GM19397 (cell line): ENCODE results near the gene JOSD1.

Experiments used
- ATAC-seq: cut with Tn5 transposase; IDR thresholded peaks from one replicate; pipeline ENCODE4 v1.9.1; 2021; ENCODE audit warnings: mild to moderate bottlenecking, moderate library complexity; ENCODE audit not compliant: unreplicated experiment

The JOSD1 gene

GRCh38 chr22:38733724-38734381, 33.1 kb upstream of the JOSD1 start:
- ATAC-seq, result no peak

DNA sequence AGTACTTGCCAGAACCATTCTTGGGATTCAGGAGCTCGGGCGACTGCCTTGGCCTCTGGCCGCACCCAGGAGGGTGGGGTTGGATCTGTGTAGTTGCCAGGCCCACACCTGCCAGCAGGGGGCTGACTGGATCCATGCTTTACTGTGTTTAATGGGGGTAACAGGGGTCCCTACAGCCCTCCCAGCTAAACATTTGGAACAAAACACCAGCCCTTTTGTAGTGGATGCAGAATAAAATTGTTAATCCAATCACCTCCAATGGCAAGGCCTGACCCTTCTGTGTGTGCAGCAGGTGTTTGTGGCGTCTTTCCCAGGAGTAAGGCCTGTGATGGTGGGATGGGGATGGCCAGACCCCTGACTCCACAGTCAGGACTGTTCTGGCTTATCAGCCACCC, 32.6 kb upstream of the JOSD1 start:
- ATAC-seq, result no peak

DNA sequence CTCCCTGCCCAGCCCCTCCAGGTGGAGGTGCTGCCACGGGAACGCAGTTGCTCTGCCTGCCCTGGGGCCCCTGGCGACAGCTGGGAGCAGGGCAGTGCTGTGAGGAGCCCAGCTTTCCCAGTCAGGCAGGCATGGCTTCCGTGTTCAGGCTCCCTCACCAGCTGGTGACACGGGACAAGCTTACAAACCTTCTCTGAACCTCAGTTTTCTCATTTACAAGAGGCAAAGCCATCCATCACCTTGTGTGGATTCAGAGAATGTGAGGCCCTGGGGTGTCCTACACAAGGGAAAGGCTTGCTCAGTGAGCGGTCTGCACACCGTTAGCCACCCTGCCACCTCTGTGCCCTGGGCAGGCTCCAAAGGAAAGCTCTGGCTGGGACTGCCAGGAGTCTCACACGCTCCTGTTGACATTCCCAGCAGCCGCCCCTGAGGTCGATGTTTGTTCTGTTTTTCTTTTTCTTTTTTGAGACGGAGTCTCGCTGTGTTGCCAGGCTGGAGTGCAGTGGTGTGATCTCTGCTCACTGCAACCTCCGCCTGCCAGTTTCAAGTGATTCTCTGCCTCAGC, 31.6 kb upstream of the JOSD1 start:
- ATAC-seq, result no peak

GRCh38 chr22:38731703-38732161, 31.0 kb upstream of the JOSD1 start:
- no peak for ATAC-seq

DNA sequence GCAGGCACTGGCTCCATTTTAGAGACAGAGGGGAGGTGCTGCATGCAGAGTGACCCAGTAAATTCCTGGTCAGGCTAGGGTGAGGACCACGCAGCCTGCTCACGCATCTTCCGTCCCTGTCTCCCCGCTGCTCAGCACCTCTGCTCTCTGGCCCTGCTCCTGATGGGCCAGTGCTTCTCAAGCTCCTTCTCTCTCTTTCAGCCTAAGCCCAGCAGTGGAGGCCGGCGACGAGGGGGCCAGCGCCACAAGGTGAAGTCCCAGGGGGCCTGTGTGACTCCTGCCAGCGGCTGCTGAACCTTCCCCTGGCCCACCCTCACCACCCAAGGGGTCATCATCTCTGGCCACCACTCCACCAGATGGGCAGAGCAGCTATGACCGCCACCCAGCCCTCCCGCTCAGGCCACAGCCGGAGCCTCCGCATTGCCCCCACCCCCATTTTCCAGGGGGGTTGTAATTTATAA, 29.7 kb upstream of the JOSD1 start:
- no peak for ATAC-seq

- ATAC-seq, result no peak
Measured at GRCh38 chr22:38729946-38730345, 29.2 kb upstream of the JOSD1 start.

GRCh38 chr22:38728871-38729796, 28.4 kb upstream of the JOSD1 start:
- ATAC-seq, result no peak

GRCh38 chr22:38727530-38728451, 27.0 kb upstream of the JOSD1 start:
- ATAC-seq, result no peak

DNA sequence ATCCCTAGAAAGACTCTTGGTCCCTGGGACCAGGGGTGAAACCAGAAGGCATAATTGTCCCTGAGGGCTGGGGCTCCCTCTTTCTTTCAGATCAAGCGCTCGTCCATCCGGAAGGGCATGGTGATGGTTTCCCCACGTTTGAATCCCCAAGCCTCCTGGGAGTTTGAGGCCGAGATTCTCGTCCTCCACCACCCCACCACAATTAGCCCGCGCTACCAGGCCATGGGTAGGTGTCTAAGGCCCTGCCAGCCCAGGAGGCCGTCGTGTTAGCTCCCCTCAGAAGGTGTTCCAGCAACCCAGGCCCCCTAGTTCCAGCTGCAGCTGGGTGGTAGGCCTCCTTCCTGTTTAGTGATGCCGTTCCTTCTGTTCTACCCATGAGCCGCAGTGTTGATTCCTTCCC, 26.4 kb upstream of the JOSD1 start:
- no peak for ATAC-seq

DNA sequence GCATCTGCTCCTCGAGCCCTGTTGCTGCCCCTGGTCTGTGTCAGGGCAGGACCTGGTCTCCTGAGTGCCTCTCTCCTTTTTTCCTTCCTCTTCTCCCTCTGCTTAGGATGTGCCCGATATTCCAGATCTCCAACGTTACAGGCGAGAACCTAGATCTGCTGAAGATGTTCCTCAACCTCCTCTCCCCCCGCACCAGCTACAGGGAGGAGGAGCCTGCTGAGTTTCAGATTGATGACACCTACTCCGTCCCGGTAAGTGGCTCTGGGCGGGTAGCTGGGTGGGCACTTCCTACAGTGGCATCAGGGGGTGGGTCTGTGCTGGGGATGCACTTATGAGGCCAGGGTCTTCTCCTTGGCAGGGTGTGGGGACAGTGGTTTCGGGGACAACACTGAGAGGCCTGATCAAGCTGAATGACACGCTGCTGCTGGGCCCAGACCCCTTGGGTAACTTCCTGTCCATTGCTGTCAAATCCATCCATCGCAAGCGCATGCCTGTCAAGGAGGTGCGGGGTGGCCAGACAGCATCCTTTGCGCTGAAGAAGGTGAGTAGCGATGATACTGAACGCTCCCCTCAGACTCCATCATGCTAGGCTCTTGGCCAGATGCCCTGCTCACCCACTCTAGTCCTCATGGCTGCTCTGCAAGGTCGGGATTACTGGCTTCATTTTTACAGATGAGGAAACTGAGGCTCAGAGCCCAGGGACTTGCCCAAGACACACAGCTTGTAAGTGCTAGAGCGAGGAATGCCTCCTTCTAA, 25.3 kb upstream of the JOSD1 start:
- no peak for ATAC-seq

DNA sequence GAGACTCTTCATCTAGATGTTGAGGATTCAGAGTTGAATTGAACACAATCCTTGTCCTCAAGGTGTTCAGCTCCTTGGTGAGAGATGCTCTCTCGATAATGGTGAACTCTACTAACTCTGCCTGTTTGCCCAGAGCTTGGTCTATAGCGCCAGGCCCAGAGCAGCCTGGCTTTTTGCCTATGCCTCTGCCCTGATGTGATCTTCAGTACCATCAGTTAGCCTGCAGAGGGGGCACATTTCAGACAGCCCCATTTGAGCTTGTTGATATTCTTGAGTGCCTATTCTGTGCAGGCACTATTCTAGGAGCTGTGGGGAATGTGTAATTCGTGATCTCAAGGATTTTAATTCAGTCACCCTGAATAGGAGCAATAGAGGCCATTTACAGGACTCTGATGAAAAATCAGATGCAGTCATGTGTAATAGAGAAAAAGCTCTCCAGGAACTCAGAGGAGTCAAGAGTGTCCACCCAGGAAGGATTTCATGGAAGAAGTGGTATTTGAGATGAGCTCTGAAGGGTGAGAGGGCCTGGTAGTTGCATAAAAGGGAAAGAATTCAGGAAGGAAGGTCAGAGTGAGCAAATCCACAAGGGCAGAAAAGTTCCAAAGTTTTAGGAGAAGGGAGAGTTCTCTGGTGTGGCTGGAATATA, 24.3 kb upstream of the JOSD1 start:
- no peak for ATAC-seq

DNA sequence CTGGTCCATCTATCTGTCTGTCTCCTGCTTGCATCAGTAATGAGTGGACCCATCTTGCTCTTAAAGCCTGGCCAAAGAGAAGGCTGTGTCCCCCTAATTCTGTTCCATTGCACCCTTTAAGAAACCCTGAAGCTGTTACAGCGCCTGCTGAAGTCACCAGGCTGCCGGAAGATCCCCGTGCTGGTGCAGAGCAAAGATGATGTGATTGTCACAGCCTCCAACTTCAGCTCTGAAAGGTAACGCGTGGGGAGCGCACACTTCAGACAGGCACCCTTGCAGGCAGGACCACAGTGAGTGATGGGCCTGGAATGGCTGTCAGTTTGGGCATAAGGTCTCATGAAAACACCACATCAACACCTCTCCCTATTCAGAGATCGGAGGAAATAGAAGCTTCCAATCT, 23.4 kb upstream of the JOSD1 start:
- ATAC-seq, result no peak

DNA sequence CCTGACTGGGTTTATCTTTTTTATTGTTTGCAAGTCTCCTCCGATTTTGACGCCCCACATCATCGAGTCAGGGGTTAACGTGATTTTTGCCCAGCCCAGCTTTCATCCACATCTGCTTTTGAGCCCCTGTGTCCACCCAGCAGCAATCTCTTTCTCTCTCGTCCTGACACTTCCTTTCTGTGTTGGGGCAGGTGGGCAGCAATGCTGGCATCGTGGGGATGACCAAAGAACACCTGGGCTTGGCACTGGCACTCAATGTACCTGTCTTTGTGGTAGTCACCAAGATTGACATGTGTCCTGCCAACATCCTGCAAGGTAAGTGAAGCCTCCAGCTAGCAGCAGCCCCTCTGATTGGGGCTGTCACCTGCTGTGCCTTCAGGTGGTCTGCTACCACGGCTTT, 20.8 kb upstream of the JOSD1 start:
- no peak for ATAC-seq

DNA sequence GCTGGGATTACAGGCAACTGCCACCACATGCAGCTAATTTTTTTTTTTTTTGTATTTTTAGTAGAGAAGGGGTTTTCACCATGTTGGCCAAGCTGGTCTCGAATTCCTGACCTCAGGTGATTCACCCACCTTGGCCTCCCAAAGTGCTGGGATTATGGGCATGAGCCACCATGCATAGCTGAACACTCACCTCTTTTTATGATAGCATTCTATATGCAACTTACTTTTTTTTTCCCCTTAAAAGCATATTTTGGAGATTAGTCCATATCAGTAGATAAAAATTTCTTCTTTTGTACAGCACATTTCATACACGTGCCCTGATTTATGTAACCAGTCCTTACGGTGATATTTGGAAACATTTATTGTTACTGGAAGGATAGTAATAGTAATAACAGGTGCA, 19.6 kb upstream of the JOSD1 start:
- ATAC-seq, result no peak

DNA sequence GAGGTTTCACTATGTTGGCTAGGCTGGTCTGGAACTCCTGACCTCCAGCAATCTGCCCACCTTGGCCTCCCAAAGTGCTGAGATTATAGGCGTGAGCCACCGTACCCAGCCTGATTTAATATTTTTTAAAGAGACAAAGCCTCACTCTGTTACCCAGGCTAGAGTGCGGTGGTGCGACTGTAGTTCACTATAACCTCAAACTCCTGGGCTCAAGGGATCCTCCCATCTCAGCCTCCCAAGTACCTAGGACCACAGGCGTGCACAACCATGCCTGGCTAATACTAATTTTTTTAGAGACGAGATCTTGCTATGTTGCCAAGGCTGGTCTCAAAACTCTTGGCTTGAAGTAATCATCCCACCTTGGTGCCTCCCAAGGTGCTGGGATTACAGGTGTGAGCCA, 18.5 kb upstream of the JOSD1 start:
- ATAC-seq, result no peak

- ATAC-seq, result no peak
Measured at GRCh38 chr22:38718414-38718813, 17.7 kb upstream of the JOSD1 start.

DNA sequence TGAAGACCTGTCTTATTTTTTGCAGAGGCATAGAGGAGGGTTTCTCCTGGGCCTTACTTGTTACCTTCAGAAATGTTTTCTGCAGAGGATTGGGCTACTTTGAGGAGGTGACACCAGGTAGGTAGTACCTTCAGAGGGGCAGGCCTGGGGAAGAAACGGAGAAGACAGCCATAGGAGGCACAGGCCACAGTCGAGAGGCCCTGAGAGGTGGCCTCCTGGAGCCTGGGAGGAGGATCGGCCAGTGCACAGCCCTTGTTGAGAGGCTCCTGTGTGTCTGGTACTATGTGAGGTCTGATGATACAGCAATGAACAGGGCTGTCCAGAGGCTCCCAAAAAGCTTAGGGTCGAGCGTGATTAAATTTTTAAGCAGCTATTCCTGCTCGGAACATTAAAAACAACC, 16.5 kb upstream of the JOSD1 start:
- ATAC-seq, result no peak

- ATAC-seq, result no peak
Measured at GRCh38 chr22:38716826-38717225, 16.1 kb upstream of the JOSD1 start.

DNA sequence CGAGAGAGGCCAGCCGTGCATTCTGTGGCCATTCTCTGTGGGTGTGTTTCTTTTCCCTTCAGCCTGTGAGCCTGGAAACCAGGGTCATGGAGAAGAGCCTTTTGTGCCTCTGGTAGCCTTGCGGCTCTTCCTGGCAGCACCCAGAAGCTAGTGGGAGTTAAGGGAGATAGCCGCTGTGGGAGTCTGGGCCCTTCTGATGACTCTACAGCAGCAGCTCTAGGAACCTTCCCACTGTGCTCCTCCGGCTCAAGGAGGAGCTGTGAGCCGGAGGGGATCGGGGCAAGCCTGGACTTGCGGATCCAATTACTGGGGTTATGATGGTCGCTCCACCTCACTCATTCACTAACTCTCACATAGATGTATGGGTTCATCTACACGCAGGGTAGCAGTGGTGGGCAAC, 15.5 kb upstream of the JOSD1 start:
- no peak for ATAC-seq

DNA sequence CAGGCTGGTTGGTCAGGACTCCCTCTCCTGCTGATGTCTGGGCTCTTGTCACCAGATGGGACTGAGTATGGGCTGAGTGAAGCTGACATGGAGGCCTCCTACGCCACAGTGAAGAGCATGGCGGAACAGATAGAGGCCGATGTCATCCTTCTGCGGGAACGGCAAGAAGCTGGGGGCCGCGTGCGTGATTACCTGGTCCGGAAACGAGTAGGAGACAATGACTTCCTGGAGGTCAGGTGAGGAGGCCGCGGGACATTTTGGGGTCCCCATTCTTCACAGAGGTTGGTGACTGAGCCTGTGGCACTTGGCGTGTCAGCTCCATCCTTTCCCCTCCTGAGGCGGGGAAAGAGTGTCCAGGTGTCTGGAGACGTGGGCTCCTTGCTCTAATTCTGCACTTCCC, 15.1 kb upstream of the JOSD1 start:
- no peak for ATAC-seq
